K562 (cell line): ENCODE results near the gene ABI2. TPM values are rescaled to one million over a fixed set of nuclear protein-coding genes. Genes with fewer than 3 reads are reported as not detected.

Source experiments
- ATF1 ChIP-seq, 2 experiments: fragments of 450-650 bp in 1 of 2; IDR thresholded peaks; 2 replicates each; pipeline ENCODE4 v1.6.1; 2016; ENCODE audit warnings: missing compliant biosample characterization in 1 of 2, missing genetic modification characterization in 1 of 2
- BRF1 ChIP-seq: IDR thresholded peaks from 3 replicates; pipeline ENCODE4 v1.6.1; 2011; ENCODE audit warnings: borderline replicate concordance, mild to moderate bottlenecking; ENCODE audit not compliant: insufficient read length; ENCODE audit errors: extremely low read depth
- C11orf30 ChIP-seq: fragments of 450-650 bp; IDR thresholded peaks from 2 replicates; pipeline ENCODE4 v1.6.1; 2016; ENCODE audit warnings: low read depth, mild to moderate bottlenecking
- CHAMP1 ChIP-seq: fragments of 450-650 bp; IDR thresholded peaks from 2 replicates; pipeline ENCODE4 v1.6.1; 2016; ENCODE audit warnings: mild to moderate bottlenecking
- ELF4 ChIP-seq: fragments of 450-650 bp; formaldehyde crosslinking; IDR thresholded peaks from 2 replicates; pipeline ENCODE4 v1.4.0; 2022; ENCODE audit warnings: missing genetic modification characterization
- EP300 ChIP-seq: IDR thresholded peaks from 2 replicates; pipeline ENCODE4 v1.6.1; 2012; ENCODE audit warnings: low read length, improper control_type of control experiment
- ESRRB ChIP-seq: fragments of 250-450 bp; sonication (Bioruptor Pico); IDR thresholded peaks from 2 replicates; pipeline ENCODE4 v1.5.0; 2020; ENCODE audit warnings: mild to moderate bottlenecking, moderate library complexity, borderline replicate concordance
- FOSL1 ChIP-seq: fragments of 200-800 bp; sonication (Bioruptor generic); conservative IDR thresholded peaks from 2 replicates; pipeline ENCODE4 v1.6.1; 2016; ENCODE audit warnings: missing genetic modification characterization, missing compliant biosample characterization
- FOXM1 ChIP-seq, 2 experiments: fragments of 450-650 bp in 1 of 2; sonication (generic) in 1 of 2; formaldehyde crosslinking in 1 of 2; IDR thresholded peaks; 2 replicates each; pipeline versions ENCODE4 v1.6.1 to v1.9.0; 2017 to 2022; ENCODE audit warnings: low read depth in 2 of 2, mild to moderate bottlenecking in 2 of 2, missing genetic modification reagents in 1 of 2, moderate library complexity in 1 of 2
- HMG20A ChIP-seq: fragments of 450-650 bp; formaldehyde crosslinking; conservative IDR thresholded peaks from 2 replicates; pipeline ENCODE4 v1.4.0; 2020; ENCODE audit warnings: mild to moderate bottlenecking, mixed read lengths
- HNRNPL ChIP-seq: fragments of 200-400 bp; formaldehyde crosslinking; IDR thresholded peaks from 2 replicates; pipeline ENCODE4 v1.6.1; 2017; ENCODE audit warnings: low read depth, mild to moderate bottlenecking, low read length
- JUND ChIP-seq, 2 experiments: IDR thresholded peaks; 2 replicates in 1 of 2; 3 replicates in 1 of 2; pipeline ENCODE4 v1.6.1; 2011; ENCODE audit warnings: borderline replicate concordance in 2 of 2, low read depth in 2 of 2, low read length in 2 of 2, improper control_type of control experiment in 1 of 2, missing biosample characterization in 1 of 2, missing genetic modification characterization in 1 of 2, missing genetic modification reagents in 1 of 2
- L3MBTL2 ChIP-seq: fragments of 450-650 bp; IDR thresholded peaks from 2 replicates; pipeline ENCODE4 v1.6.1; 2016; ENCODE audit warnings: mild to moderate bottlenecking, moderate library complexity
- NR2C1 ChIP-seq, 2 experiments: fragments of 450-650 bp; IDR thresholded peaks; 2 replicates each; pipeline ENCODE4 v1.6.1; 2017; ENCODE audit warnings: mild to moderate bottlenecking in 2 of 2, antibody characterized with exemption in 1 of 2, inconsistent platforms in 1 of 2, missing compliant biosample characterization in 1 of 2, missing genetic modification characterization in 1 of 2
- NR3C1 ChIP-seq: sonication (generic); formaldehyde crosslinking; IDR thresholded peaks from 2 replicates; pipeline ENCODE4 v1.8.1; 2022; ENCODE audit warnings: missing genetic modification reagents
- NRF1 ChIP-seq, 2 experiments: fragments of 450-650 bp; IDR thresholded peaks in 1 of 2; conservative IDR thresholded peaks in 1 of 2; 2 replicates each; pipeline ENCODE4 v1.6.1; 2014; ENCODE audit warnings: mild to moderate bottlenecking in 2 of 2
- SAFB ChIP-seq: fragments of 200-400 bp; formaldehyde crosslinking; IDR thresholded peaks from 2 replicates; pipeline ENCODE4 v1.6.1; 2017; ENCODE audit warnings: low read depth, low read length, borderline replicate concordance
- SAP30 ChIP-seq: fragments of 200-600 bp; sonication (generic); IDR thresholded peaks from 2 replicates; pipeline ENCODE4 v1.6.1; 2012; ENCODE audit warnings: borderline replicate concordance, low read depth, mild to moderate bottlenecking, moderate library complexity, low read length, control low read depth, inconsistent platforms; ENCODE audit not compliant: insufficient read depth, poor library complexity, severe bottlenecking
- SETDB1 ChIP-seq: IDR thresholded peaks from one replicate; pipeline ENCODE4 v1.6.1; 2012; ENCODE audit warnings: low read length, control low read depth, inconsistent platforms
- ZNF174 ChIP-seq: fragments of 250-450 bp; sonication (Bioruptor Pico); IDR thresholded peaks from 2 replicates; pipeline ENCODE4 v1.4.0; 2020; ENCODE audit warnings: mild to moderate bottlenecking
- ZNF583 ChIP-seq: fragments of 250-450 bp; sonication (Bioruptor Pico); IDR thresholded peaks from 2 replicates; pipeline ENCODE4 v1.4.0; 2020
- polyA plus RNA-seq, 8 experiments: library from polyadenylated mRNA; depleted of rRNA in 4 of 8; stranded (reverse) in 5 of 8; unstranded in 3 of 8; fragments of >200 nt; fragmentation: Nextera tagmentation in 2 of 8; fragmentation: Illumina TruSeq in 1 of 8; extraction: Ambion mirVana in 2 of 8; extraction: Trizol in 1 of 8; gene quantifications; 2 replicates each; pipeline versions ENCODE4 v1.2.1 to v1.2.3, GENCODE V29; 2011 to 2014; ENCODE audit warnings: inconsistent platforms in 1 of 8, missing spikeins in 1 of 8
- total RNA-seq, 7 experiments: library from RNA; depleted of rRNA in 6 of 7; stranded (reverse); fragments of >200 nt in 6 of 7; fragmentation: Illumina TruSeq in 2 of 7; extraction: Trizol in 2 of 7; gene quantifications; 2 replicates each; pipeline versions ENCODE4 v1.2.1 to v1.2.3, GENCODE V29; 2011 to 2021; ENCODE audit warnings: low replicate concordance in 1 of 7
- TF ChIP-seq, protein P1 (sequence below): fragments of 450-650 bp; IDR thresholded peaks from 2 replicates; pipeline ENCODE4 v1.6.1; 2017; ENCODE audit warnings: antibody characterized with exemption, mild to moderate bottlenecking

The ABI2 gene
- total and polyA plus RNA-seq, 9 of the 15 experiments (the other 6 are each of a cell fraction or from before 2014, with no cell fraction given): 5.3 to 24.3 (median 12.2) TPM

DNA sequence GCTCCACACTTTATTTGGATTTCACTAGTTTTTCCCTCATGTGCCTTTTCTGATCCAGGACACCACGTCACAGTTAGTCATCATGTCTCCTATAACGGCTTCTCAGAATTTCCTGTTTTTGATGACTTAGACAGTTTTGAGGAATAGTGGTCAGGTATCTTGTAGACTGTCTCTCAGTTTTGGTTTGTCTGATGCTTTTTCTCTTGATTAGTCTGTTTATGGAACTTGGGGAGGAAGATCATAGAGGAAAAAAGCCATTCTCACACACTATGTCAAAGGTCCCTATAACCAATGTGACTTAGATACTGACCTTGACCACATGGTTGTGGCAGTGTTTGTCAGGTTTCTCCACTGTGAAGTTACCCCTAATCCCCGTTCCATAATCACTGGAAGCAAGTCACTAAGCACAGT, 117.9 kb downstream of the ABI2 start (continued):
- no peak for TF ChIP-seq HMG20A (CRISPR knock-in tag)
- no peak for TF ChIP-seq SAP30
- TF ChIP-seq, protein P1, sequence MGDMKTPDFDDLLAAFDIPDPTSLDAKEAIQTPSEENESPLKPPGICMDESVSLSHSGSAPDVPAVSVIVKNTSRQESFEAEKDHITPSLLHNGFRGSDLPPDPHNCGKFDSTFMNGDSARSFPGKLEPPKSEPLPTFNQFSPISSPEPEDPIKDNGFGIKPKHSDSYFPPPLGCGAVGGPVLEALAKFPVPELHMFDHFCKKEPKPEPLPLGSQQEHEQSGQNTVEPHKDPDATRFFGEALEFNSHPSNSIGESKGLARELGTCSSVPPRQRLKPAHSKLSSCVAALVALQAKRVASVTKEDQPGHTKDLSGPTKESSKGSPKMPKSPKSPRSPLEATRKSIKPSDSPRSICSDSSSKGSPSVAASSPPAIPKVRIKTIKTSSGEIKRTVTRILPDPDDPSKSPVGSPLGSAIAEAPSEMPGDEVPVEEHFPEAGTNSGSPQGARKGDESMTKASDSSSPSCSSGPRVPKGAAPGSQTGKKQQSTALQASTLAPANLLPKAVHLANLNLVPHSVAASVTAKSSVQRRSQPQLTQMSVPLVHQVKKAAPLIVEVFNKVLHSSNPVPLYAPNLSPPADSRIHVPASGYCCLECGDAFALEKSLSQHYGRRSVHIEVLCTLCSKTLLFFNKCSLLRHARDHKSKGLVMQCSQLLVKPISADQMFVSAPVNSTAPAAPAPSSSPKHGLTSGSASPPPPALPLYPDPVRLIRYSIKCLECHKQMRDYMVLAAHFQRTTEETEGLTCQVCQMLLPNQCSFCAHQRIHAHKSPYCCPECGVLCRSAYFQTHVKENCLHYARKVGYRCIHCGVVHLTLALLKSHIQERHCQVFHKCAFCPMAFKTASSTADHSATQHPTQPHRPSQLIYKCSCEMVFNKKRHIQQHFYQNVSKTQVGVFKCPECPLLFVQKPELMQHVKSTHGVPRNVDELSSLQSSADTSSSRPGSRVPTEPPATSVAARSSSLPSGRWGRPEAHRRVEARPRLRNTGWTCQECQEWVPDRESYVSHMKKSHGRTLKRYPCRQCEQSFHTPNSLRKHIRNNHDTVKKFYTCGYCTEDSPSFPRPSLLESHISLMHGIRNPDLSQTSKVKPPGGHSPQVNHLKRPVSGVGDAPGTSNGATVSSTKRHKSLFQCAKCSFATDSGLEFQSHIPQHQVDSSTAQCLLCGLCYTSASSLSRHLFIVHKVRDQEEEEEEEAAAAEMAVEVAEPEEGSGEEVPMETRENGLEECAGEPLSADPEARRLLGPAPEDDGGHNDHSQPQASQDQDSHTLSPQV: peak; percentile 52; the same call in 1 of the 2 replicates
- TF ChIP-seq SAFB: no peak
- TF ChIP-seq NR2C1 (IDR thresholded peaks at IDR 0.05): no peak
- TF ChIP-seq NR2C1 (tag; IDR thresholded peaks at IDR 0.05): 0 out of 2 replicates have a peak, but pooled peaks have one; percentile 16
- no peak for TF ChIP-seq NR3C1 (CRISPR knock-in tag)
- TF ChIP-seq L3MBTL2: peak; percentile 40; the same call in 1 of the 2 replicates
- no peak for TF ChIP-seq HNRNPL
- no peak for TF ChIP-seq ELF4
- TF ChIP-seq ESRRB (CRISPR knock-in tag): no peak
- no peak for TF ChIP-seq FOXM1 (IDR thresholded peaks at IDR 0.05; ENCODE audit: low read depth)
- TF ChIP-seq FOXM1 (CRISPR knock-in tag; IDR thresholded peaks at IDR 0.05; ENCODE audit: low read depth): no peak
- no peak for TF ChIP-seq ZNF583 (CRISPR knock-in tag)
- TF ChIP-seq BRF1: no peak
- TF ChIP-seq ATF1 (CRISPR knock-in tag; IDR thresholded peaks at IDR 0.05): no peak
- TF ChIP-seq ATF1 (tag; IDR thresholded peaks at IDR 0.05): peak; percentile 56
- peak; percentile 94 for TF ChIP-seq C11orf30
- peak; percentile 50 for TF ChIP-seq EP300
- TF ChIP-seq SETDB1: no peak
- TF ChIP-seq CHAMP1: 0 out of 2 replicates have a peak, but pooled peaks have one; percentile 43
- TF ChIP-seq NRF1 (conservative IDR thresholded peaks at IDR 0.05 in 1 of 2, IDR thresholded peaks at IDR 0.05 in 1 of 2): no peak
- no peak for TF ChIP-seq ZNF174 (CRISPR knock-in tag)
- TF ChIP-seq JUND (IDR thresholded peaks at IDR 0.05; ENCODE audit: borderline replicate concordance, low read depth, low read length): peak; percentile 65; the same call in 1 of the 2 replicates
- TF ChIP-seq JUND (tag; IDR thresholded peaks at IDR 0.05; ENCODE audit: borderline replicate concordance, low read depth, low read length): peak; percentile 50; the same call in 2 of the 3 replicates
- TF ChIP-seq FOSL1: peak; percentile 93
